SK-N-SH treated with all-trans-retinoic acid at 6 μM for 48 hours (cell line): Measurements from ENCODE around the gene COL23A1.

Experiments used
- ATAC-seq: fragments of 200-7000 bp; cut with Tn5 transposase; 3 replicates; pipeline ENCODE4 v1.9.1; 2020; ENCODE audit warnings: mild to moderate bottlenecking, moderate library complexity
- ARNTL ChIP-seq: fragments of 450-650 bp; formaldehyde crosslinking; IDR thresholded peaks from 2 replicates; pipeline ENCODE4 v1.5.0; 2020; ENCODE audit warnings: low read depth, mild to moderate bottlenecking, moderate library complexity, borderline replicate concordance
- BACH2 ChIP-seq: fragments of 250-450 bp; sonication (Bioruptor Pico); IDR thresholded peaks from 2 replicates; pipeline ENCODE4 v1.9.0; 2021; ENCODE audit warnings: mild to moderate bottlenecking, borderline replicate concordance
- CSDC2 ChIP-seq: fragments of 250-450 bp; sonication (Bioruptor Pico); IDR thresholded peaks from 2 replicates; pipeline ENCODE4 v1.5.0; 2020; ENCODE audit warnings: mild to moderate bottlenecking, moderate library complexity
- ESRRG ChIP-seq: fragments of 250-450 bp; sonication (Bioruptor Pico); IDR thresholded peaks from 2 replicates; pipeline ENCODE4 v1.6.1; 2021; ENCODE audit warnings: mild to moderate bottlenecking
- GLIS3 ChIP-seq: fragments of 250-450 bp; sonication (Bioruptor Pico); IDR thresholded peaks from 2 replicates; pipeline ENCODE4 v1.5.0; 2020; ENCODE audit warnings: mild to moderate bottlenecking, moderate library complexity
- OSR1 ChIP-seq: fragments of 250-450 bp; sonication (Bioruptor Pico); IDR thresholded peaks from 2 replicates; pipeline ENCODE4 v1.8.0; 2022; ENCODE audit warnings: moderate library complexity, mild to moderate bottlenecking, inconsistent platforms
- PPARA ChIP-seq: fragments of 250-450 bp; sonication (Bioruptor Pico); IDR thresholded peaks from 2 replicates; pipeline ENCODE4 v1.5.0; 2020; ENCODE audit warnings: mild to moderate bottlenecking, borderline replicate concordance
- RARB ChIP-seq: fragments of 250-450 bp; sonication (Bioruptor Pico); IDR thresholded peaks from 2 replicates; pipeline ENCODE4 v1.8.0; 2021; ENCODE audit warnings: mild to moderate bottlenecking, moderate library complexity
- SNAI2 ChIP-seq: fragments of 250-450 bp; sonication (Bioruptor Pico); IDR thresholded peaks from 2 replicates; pipeline ENCODE4 v1.5.0; 2020; ENCODE audit warnings: mild to moderate bottlenecking, moderate library complexity
- TCF4 ChIP-seq: fragments of 250-450 bp; sonication (Bioruptor Pico); IDR thresholded peaks from 2 replicates; pipeline ENCODE4 v1.8.0; 2021; ENCODE audit warnings: mild to moderate bottlenecking, moderate library complexity, borderline replicate concordance
- TOX ChIP-seq: fragments of 250-450 bp; sonication (Bioruptor Pico); IDR thresholded peaks from 2 replicates; pipeline ENCODE4 v1.8.0; 2021; ENCODE audit warnings: mild to moderate bottlenecking, moderate library complexity, borderline replicate concordance
- ZC3H10 ChIP-seq: fragments of 250-450 bp; sonication (Bioruptor Pico); IDR thresholded peaks from 2 replicates; pipeline ENCODE4 v1.5.1; 2021; ENCODE audit warnings: mild to moderate bottlenecking, moderate library complexity
- ZFP3 ChIP-seq: fragments of 250-450 bp; sonication (Bioruptor Pico); IDR thresholded peaks from 2 replicates; pipeline ENCODE4 v1.5.0; 2020; ENCODE audit warnings: mild to moderate bottlenecking, moderate library complexity
- ZFP30 ChIP-seq: fragments of 450-650 bp; formaldehyde crosslinking; IDR thresholded peaks from 2 replicates; pipeline ENCODE4 v1.5.0; 2022; ENCODE audit warnings: mild to moderate bottlenecking, moderate library complexity
- ZNF565 ChIP-seq: fragments of 450-650 bp; formaldehyde crosslinking; conservative IDR thresholded peaks from 2 replicates; pipeline ENCODE4 v1.5.0; 2020; ENCODE audit warnings: low read depth, mild to moderate bottlenecking, moderate library complexity
- ZNF70 ChIP-seq: fragments of 450-650 bp; formaldehyde crosslinking; IDR thresholded peaks from 2 replicates; pipeline ENCODE4 v1.5.0; 2020; ENCODE audit warnings: mild to moderate bottlenecking, moderate library complexity
- ZNF8 ChIP-seq: fragments of 450-650 bp; formaldehyde crosslinking; IDR thresholded peaks from 2 replicates; pipeline ENCODE4 v1.5.0; 2020; ENCODE audit warnings: mild to moderate bottlenecking, moderate library complexity
- TF ChIP-seq, protein P1 (sequence below): fragments of 250-450 bp; sonication (Bioruptor Pico); IDR thresholded peaks from 2 replicates; pipeline ENCODE4 v1.5.1; 2020; ENCODE audit warnings: low read depth, mild to moderate bottlenecking, moderate library complexity
- TF ChIP-seq, protein P2 (sequence below): fragments of 250-450 bp; sonication (Bioruptor Pico); IDR thresholded peaks from 2 replicates; pipeline ENCODE4 v1.8.0; 2020; ENCODE audit warnings: mild to moderate bottlenecking, moderate library complexity, borderline replicate concordance
- TF ChIP-seq, protein P3 (sequence below): fragments of 250-450 bp; sonication (Bioruptor Pico); IDR thresholded peaks from 2 replicates; pipeline ENCODE4 v1.5.1; 2021; ENCODE audit warnings: mild to moderate bottlenecking, moderate library complexity
- TF ChIP-seq, protein P4 (sequence below): fragments of 250-450 bp; sonication (Bioruptor Pico); IDR thresholded peaks from 2 replicates; pipeline ENCODE4 v1.8.0; 2021; ENCODE audit warnings: low read depth, mild to moderate bottlenecking, moderate library complexity, borderline replicate concordance
- TF ChIP-seq, protein P5 (sequence below): fragments of 250-450 bp; sonication (Bioruptor Pico); IDR thresholded peaks from 2 replicates; pipeline ENCODE4 v1.5.0; 2020; ENCODE audit warnings: mild to moderate bottlenecking, moderate library complexity

The COL23A1 gene

DNA sequence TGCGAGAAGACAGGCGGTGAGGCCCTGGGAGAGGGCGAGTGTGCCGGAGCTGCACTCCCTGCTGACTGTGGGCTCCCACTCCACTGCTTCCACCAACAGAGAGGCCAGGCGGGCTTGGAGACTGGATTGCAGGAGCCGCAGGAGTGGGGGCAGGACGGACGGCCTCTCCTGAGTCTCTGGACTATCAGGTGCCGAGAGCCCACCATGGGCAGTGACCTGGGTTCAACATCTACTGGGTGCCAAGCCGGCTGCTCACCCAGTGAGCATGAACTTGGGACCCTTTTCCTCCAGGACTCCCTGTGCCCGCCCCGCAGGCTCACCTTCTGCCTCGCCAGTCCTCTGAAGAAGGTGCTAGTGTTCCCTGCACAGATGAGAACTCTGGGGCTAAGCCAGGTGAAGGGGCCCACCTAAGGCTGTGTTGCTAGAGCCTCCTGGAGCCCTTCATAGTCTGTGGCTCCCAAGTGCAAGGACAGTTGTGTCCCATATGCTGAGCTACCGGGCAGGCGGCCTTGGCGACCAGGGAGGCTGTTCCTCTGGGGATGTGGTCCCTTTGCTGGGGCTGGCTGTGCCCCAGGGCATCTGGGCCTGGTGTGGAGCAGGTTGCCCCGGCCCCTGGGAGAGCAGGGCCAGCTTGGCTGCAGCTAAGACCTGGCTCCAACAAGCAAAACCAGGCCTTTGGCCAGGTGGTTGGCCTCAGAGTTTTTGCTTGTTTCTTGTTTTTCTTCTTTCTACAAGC, 279.9 kb downstream of the COL23A1 start:
- no peak for ATAC-seq
- TF ChIP-seq ZFP30 (CRISPR knock-in tag) (no peak), TOX (CRISPR knock-in tag) (no peak), PPARA (CRISPR knock-in tag) (no peak), CSDC2 (CRISPR knock-in tag) (no peak), ZNF70 (CRISPR knock-in tag) (no peak), ARNTL (no peak), GLIS3 (CRISPR knock-in tag) (no peak), OSR1 (CRISPR knock-in tag) (no peak), ESRRG (no peak), ZFP3 (CRISPR knock-in tag) (no peak), RARB (CRISPR knock-in tag) (no peak), ZNF8 (no peak), ZC3H10 (CRISPR knock-in tag) (no peak), BACH2 (CRISPR knock-in tag) (no peak), ZNF565 (CRISPR knock-in tag) (no peak)
- TF ChIP-seq, protein P1, sequence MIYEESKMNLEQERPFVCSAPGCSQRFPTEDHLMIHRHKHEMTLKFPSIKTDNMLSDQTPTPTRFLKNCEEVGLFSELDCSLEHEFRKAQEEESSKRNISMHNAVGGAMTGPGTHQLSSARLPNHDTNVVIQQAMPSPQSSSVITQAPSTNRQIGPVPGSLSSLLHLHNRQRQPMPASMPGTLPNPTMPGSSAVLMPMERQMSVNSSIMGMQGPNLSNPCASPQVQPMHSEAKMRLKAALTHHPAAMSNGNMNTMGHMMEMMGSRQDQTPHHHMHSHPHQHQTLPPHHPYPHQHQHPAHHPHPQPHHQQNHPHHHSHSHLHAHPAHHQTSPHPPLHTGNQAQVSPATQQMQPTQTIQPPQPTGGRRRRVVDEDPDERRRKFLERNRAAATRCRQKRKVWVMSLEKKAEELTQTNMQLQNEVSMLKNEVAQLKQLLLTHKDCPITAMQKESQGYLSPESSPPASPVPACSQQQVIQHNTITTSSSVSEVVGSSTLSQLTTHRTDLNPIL (CRISPR knock-in tag): no peak
- TF ChIP-seq, protein P2, sequence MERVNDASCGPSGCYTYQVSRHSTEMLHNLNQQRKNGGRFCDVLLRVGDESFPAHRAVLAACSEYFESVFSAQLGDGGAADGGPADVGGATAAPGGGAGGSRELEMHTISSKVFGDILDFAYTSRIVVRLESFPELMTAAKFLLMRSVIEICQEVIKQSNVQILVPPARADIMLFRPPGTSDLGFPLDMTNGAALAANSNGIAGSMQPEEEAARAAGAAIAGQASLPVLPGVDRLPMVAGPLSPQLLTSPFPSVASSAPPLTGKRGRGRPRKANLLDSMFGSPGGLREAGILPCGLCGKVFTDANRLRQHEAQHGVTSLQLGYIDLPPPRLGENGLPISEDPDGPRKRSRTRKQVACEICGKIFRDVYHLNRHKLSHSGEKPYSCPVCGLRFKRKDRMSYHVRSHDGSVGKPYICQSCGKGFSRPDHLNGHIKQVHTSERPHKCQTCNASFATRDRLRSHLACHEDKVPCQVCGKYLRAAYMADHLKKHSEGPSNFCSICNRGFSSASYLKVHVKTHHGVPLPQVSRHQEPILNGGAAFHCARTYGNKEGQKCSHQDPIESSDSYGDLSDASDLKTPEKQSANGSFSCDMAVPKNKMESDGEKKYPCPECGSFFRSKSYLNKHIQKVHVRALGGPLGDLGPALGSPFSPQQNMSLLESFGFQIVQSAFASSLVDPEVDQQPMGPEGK (CRISPR knock-in tag): no peak
- TF ChIP-seq, protein P3, sequence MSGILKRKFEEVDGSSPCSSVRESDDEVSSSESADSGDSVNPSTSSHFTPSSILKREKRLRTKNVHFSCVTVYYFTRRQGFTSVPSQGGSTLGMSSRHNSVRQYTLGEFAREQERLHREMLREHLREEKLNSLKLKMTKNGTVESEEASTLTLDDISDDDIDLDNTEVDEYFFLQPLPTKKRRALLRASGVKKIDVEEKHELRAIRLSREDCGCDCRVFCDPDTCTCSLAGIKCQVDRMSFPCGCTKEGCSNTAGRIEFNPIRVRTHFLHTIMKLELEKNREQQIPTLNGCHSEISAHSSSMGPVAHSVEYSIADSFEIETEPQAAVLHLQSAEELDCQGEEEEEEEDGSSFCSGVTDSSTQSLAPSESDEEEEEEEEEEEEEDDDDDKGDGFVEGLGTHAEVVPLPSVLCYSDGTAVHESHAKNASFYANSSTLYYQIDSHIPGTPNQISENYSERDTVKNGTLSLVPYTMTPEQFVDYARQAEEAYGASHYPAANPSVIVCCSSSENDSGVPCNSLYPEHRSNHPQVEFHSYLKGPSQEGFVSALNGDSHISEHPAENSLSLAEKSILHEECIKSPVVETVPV (CRISPR knock-in tag): no peak
- TF ChIP-seq, protein P4, sequence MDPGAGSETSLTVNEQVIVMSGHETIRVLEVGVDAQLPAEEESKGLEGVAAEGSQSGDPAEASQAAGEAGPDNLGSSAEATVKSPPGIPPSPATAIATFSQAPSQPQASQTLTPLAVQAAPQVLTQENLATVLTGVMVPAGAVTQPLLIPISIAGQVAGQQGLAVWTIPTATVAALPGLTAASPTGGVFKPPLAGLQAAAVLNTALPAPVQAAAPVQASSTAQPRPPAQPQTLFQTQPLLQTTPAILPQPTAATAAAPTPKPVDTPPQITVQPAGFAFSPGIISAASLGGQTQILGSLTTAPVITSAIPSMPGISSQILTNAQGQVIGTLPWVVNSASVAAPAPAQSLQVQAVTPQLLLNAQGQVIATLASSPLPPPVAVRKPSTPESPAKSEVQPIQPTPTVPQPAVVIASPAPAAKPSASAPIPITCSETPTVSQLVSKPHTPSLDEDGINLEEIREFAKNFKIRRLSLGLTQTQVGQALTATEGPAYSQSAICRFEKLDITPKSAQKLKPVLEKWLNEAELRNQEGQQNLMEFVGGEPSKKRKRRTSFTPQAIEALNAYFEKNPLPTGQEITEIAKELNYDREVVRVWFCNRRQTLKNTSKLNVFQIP (CRISPR knock-in tag): no peak

DNA sequence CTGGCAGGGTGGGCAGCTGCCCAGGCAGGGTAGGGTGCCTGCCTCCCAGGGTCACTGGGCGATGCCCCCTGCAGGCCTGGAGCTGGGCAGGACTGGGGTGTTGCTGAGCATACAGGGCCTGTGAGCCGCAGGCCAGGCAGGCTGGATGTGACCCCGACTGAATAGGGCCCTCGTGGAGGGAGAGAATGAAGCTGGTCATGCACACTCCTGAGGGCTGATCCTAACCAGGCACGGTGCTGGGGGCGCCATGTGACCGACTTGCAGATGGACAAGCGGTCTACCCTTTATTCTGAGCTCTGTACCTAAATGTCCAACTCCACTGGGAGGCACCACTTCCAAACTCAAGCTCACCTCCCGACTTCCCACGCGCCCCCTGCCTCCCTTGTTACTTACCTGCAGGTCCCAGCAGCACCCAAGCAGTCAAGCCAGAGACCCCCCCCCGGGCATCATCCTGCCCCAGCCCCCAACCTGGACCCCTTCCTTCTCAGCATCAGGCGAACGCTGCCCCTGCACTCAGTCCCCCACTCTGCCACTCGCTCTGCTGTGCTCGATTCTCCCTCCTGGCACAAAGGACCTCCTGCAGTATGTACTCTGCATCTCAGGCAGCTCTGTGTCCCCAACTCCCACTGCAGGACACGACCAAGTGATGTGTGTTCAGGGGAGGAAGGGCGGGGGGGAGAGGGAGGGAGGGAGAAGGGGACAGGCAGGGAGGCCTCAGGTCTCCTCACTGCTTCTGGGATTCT, 280.8 kb downstream of the COL23A1 start:
- ATAC-seq: no peak
- TF ChIP-seq SNAI2 (CRISPR knock-in tag) (no peak), TOX (CRISPR knock-in tag) (no peak), ZC3H10 (CRISPR knock-in tag) (no peak), TCF4 (no peak), OSR1 (CRISPR knock-in tag) (no peak), ZNF8 (no peak), ZFP3 (CRISPR knock-in tag) (no peak), ZNF565 (CRISPR knock-in tag) (no peak), ARNTL (no peak), PPARA (CRISPR knock-in tag) (no peak), ESRRG (no peak), ZNF70 (CRISPR knock-in tag) (no peak), CSDC2 (CRISPR knock-in tag) (no peak)
- TF ChIP-seq, protein P3 (CRISPR knock-in tag): no peak
- TF ChIP-seq, protein P5, sequence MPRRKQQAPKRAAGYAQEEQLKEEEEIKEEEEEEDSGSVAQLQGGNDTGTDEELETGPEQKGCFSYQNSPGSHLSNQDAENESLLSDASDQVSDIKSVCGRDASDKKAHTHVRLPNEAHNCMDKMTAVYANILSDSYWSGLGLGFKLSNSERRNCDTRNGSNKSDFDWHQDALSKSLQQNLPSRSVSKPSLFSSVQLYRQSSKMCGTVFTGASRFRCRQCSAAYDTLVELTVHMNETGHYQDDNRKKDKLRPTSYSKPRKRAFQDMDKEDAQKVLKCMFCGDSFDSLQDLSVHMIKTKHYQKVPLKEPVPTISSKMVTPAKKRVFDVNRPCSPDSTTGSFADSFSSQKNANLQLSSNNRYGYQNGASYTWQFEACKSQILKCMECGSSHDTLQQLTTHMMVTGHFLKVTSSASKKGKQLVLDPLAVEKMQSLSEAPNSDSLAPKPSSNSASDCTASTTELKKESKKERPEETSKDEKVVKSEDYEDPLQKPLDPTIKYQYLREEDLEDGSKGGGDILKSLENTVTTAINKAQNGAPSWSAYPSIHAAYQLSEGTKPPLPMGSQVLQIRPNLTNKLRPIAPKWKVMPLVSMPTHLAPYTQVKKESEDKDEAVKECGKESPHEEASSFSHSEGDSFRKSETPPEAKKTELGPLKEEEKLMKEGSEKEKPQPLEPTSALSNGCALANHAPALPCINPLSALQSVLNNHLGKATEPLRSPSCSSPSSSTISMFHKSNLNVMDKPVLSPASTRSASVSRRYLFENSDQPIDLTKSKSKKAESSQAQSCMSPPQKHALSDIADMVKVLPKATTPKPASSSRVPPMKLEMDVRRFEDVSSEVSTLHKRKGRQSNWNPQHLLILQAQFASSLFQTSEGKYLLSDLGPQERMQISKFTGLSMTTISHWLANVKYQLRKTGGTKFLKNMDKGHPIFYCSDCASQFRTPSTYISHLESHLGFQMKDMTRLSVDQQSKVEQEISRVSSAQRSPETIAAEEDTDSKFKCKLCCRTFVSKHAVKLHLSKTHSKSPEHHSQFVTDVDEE (CRISPR knock-in tag): no peak
- TF ChIP-seq, protein P2 (CRISPR knock-in tag): no peak
